DND-41 (cell line): ENCODE data around the gene IDH2.

Source experiments
- ATAC-seq: fragments of 200-7000 bp; cut with Tn5 transposase; 3 replicates; pipeline ENCODE4 v1.9.1; 2021; ENCODE audit warnings: low read depth; ENCODE audit not compliant: insufficient read depth
- DNase-seq: peaks from one replicate; pipeline ENCODE4 v3.0.0-alpha.2; 2020
- H2AFZ ChIP-seq: 2 replicates; pipeline ENCODE4 v1.6.0; 2012; ENCODE audit warnings: low read depth, low read length
- H3K27ac ChIP-seq: 2 replicates; pipeline ENCODE4 v1.5.1; 2012; ENCODE audit warnings: low read length, inconsistent platforms
- H3K27me3 ChIP-seq: fragments of 200-600 bp; sonication (generic); 2 replicates; pipeline ENCODE4 v1.6.0; 2012; ENCODE audit warnings: low read length, mild to moderate bottlenecking, inconsistent platforms; ENCODE audit not compliant: insufficient read depth, poor library complexity
- H3K36me3 ChIP-seq: 2 replicates; pipeline ENCODE4 v1.5.1; 2012; ENCODE audit warnings: low read length, inconsistent platforms; ENCODE audit not compliant: insufficient read depth
- H3K4me1 ChIP-seq: 2 replicates; pipeline ENCODE4 v1.5.1; 2012; ENCODE audit warnings: mild to moderate bottlenecking, low read length; ENCODE audit not compliant: insufficient read depth
- H3K4me2 ChIP-seq: 2 replicates; pipeline ENCODE4 v1.6.0; 2012; ENCODE audit warnings: mild to moderate bottlenecking, moderate library complexity, low read length, inconsistent platforms; ENCODE audit not compliant: insufficient read depth
- H3K4me3 ChIP-seq, 2 experiments: fragments of 200-600 bp in 1 of 2; shearing (Covaris generic) in 1 of 2; 2 replicates each; pipeline ENCODE4 v1.5.1; 2012 to 2016; ENCODE audit warnings: inconsistent platforms in 2 of 2, low read length in 2 of 2, mild to moderate bottlenecking in 2 of 2, low read depth in 1 of 2, moderate library complexity in 1 of 2
- H3K79me2 ChIP-seq: 2 replicates; pipeline ENCODE4 v1.6.0; 2012; ENCODE audit warnings: low read length, inconsistent platforms; ENCODE audit not compliant: insufficient read depth
- H3K9ac ChIP-seq: 2 replicates; pipeline ENCODE4 v1.6.0; 2012; ENCODE audit warnings: low read depth, mild to moderate bottlenecking, inconsistent platforms, low read length, moderate library complexity
- H3K9me3 ChIP-seq: 2 replicates; pipeline ENCODE4 v1.5.1; 2012; ENCODE audit warnings: low read length, moderate library complexity, mild to moderate bottlenecking, inconsistent platforms; ENCODE audit not compliant: insufficient read depth, severe bottlenecking
- H4K20me1 ChIP-seq: 2 replicates; pipeline ENCODE4 v1.6.0; 2012; ENCODE audit warnings: low read length; ENCODE audit not compliant: insufficient read depth
- EZH2 ChIP-seq: IDR thresholded peaks from 3 replicates; pipeline ENCODE4 v1.6.1; 2012; ENCODE audit warnings: borderline replicate concordance, low read depth, mild to moderate bottlenecking, moderate library complexity, low read length, inconsistent platforms; ENCODE audit not compliant: severe bottlenecking
- TF ChIP-seq, protein P1 (sequence below): IDR thresholded peaks from 2 replicates; pipeline ENCODE4 v1.5.1; 2012; ENCODE audit warnings: borderline replicate concordance, low read length, moderate library complexity, mild to moderate bottlenecking; ENCODE audit not compliant: poor library complexity, severe bottlenecking; ENCODE audit errors: extremely low read depth

IDH2 gene

GRCh38 chr15:90047956-90048575 lies 54.2 kb downstream of the IDH2 start:
- Histone ChIP-seq H3K9ac (no peak overlapping the region), H3K4me2 (no peak overlapping the region), H4K20me1 (peaks cover 59% of the 10 kb centered on the region), H3K4me3 (no peak overlapping the region), H3K4me1 (no peaks in the 10 kb centered on the region), H3K27me3 (no peaks in the 10 kb centered on the region), H3K79me2 (peaks cover 4% of the 10 kb centered on the region; the same call in 1 of the 2 replicates), H2AFZ (no peak overlapping the region), H3K27ac (no peak overlapping the region), H3K9me3 (no peaks in the 10 kb centered on the region), H3K36me3 (no peaks in the 10 kb centered on the region)
- ATAC-seq (no peak), DNase-seq (no peak)
- TF ChIP-seq, protein P1, sequence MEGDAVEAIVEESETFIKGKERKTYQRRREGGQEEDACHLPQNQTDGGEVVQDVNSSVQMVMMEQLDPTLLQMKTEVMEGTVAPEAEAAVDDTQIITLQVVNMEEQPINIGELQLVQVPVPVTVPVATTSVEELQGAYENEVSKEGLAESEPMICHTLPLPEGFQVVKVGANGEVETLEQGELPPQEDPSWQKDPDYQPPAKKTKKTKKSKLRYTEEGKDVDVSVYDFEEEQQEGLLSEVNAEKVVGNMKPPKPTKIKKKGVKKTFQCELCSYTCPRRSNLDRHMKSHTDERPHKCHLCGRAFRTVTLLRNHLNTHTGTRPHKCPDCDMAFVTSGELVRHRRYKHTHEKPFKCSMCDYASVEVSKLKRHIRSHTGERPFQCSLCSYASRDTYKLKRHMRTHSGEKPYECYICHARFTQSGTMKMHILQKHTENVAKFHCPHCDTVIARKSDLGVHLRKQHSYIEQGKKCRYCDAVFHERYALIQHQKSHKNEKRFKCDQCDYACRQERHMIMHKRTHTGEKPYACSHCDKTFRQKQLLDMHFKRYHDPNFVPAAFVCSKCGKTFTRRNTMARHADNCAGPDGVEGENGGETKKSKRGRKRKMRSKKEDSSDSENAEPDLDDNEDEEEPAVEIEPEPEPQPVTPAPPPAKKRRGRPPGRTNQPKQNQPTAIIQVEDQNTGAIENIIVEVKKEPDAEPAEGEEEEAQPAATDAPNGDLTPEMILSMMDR = no peak
- no peak for TF ChIP-seq EZH2

- ATAC-seq = no peak
- Histone ChIP-seq H3K27me3 (no peaks in the 10 kb centered on the region), H3K9ac (no peak overlapping the region), H2AFZ (no peak overlapping the region), H3K36me3 (no peaks in the 10 kb centered on the region), H3K4me1 (no peaks in the 10 kb centered on the region), H3K4me3 (no peak overlapping the region), H3K9me3 (no peaks in the 10 kb centered on the region), H3K27ac (no peak overlapping the region), H3K4me2 (no peak overlapping the region), H3K79me2 (peaks cover 2% of the 10 kb centered on the region; the same call in 1 of the 2 replicates), H4K20me1 (peaks cover 53% of the 10 kb centered on the region)
- TF ChIP-seq, protein P1 = no peak
- no peak for TF ChIP-seq EZH2
- DNase-seq = no peak
Measured at GRCh38 chr15:90046911-90047392, 55.3 kb downstream of the IDH2 start.

DNA sequence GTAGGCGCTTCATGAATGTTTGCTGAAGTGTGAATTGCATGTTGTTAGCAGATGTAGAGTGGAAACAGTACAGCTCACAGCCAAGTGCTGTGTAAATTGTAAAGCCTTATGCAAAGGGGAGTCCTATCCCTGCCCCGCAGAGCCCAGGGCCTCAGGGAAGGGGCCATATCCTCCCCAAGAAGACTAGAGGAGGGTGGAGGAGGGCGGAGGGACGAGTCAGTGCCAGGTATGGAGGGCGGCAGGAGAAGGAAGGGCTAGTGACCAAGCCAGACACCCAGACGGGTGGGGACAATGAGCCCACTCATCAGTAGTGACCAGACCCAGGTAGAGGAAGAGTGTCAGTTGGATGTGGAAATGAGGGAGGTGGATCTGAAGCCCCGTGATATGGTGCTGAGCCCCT lies 56.0 kb downstream of the IDH2 start:
- Histone ChIP-seq H3K9ac (no peak overlapping the region), H3K4me3 (no peak overlapping the region)
- no peak for ATAC-seq

More for the DNA sequence above, 56.0 kb downstream of the IDH2 start:
- Histone ChIP-seq H3K36me3 (no peaks in the 10 kb centered on the region), H4K20me1 (peaks cover 50% of the 10 kb centered on the region), H3K9me3 (no peaks in the 10 kb centered on the region), H3K4me1 (no peaks in the 10 kb centered on the region), H2AFZ (no peak overlapping the region), H3K27me3 (no peaks in the 10 kb centered on the region), H3K79me2 (peaks cover 5% of the 10 kb centered on the region; the same call in 1 of the 2 replicates), H3K27ac (no peak overlapping the region), H3K4me2 (no peak overlapping the region)
- DNase-seq = no peak
- no peak for TF ChIP-seq EZH2
- TF ChIP-seq, protein P1 = no peak
